HCT116 (cell line): ENCODE results near the gene AUTS2. TPM values are rescaled to one million over a fixed set of nuclear protein-coding genes. Genes with fewer than 3 reads are reported as not detected.

Experiments used
- ATAC-seq: fragments of 200-7000 bp; cut with Tn5 transposase; 2 replicates; pipeline ENCODE4 v1.9.1; 2020; ENCODE audit warnings: mild to moderate bottlenecking, moderate library complexity
- BruUV-seq: library from RNA; stranded (reverse); fragments of 400-500 nt; replicated peaks from 2 replicates; lab custom pipeline; 2021; lab: Mats Ljungman, UMichigan
- CTCF ChIA-PET: fragments of 300-600 bp; sonication (Branson Sonifier 250); formaldehyde crosslinking; loops from one replicate; lab custom pipeline; 2021; ENCODE audit warnings: antibody characterized with exemption; lab: Charles Lee
- POLR2A ChIA-PET: fragments of 300-600, 350-600 bp; sonication (Branson Sonifier 250); formaldehyde crosslinking; loops from one replicate; lab custom pipeline; 2021; ENCODE audit warnings: antibody characterized with exemption; lab: Charles Lee
- RAD21 ChIA-PET, 2 experiments: fragments of 300-600 bp; sonication (Branson Sonifier 250); formaldehyde crosslinking; loops; one replicate each; lab custom pipeline; 2023; ENCODE audit warnings: low total read pairs in 2 of 2; ENCODE audit not compliant: uncharacterized antibody in 2 of 2, unreplicated experiment in 2 of 2, low non-redundant PET in 1 of 2; lab: Charles Lee
- DNase-seq: peaks from one replicate; pipeline ENCODE4 v3.0.0-alpha.2; 2010; ENCODE audit warnings: low read depth, low spot score
- H2AFZ ChIP-seq: fragments of 200-600 bp; shearing (Covaris generic), sonication (generic); 2 replicates; pipeline ENCODE4 v1.6.1; 2017; ENCODE audit warnings: low read depth, mixed run types, mixed read lengths, antibody characterized with exemption, low read length; ENCODE audit not compliant: poor library complexity, severe bottlenecking
- H3K27ac ChIP-seq: 2 replicates; pipeline ENCODE4 v1.5.1; 2012; ENCODE audit warnings: low read depth, low read length
- H3K27me3 ChIP-seq: fragments of 200-600 bp; sonication (generic); 2 replicates; pipeline ENCODE4 v1.6.1; 2016; ENCODE audit warnings: mixed run types, low read length, mixed read lengths; ENCODE audit not compliant: insufficient read depth
- H3K36me3 ChIP-seq, 2 experiments: fragments of 200-500 bp in 1 of 2; fragments of 200-600 bp in 1 of 2; sonication (Bioruptor generic) in 1 of 2; sonication (generic) in 1 of 2; 2 replicates each; pipeline versions ENCODE4 v1.5.1 to v1.6.1; 2014 to 2016; ENCODE audit warnings: low read length in 2 of 2, inconsistent platforms in 1 of 2, mixed read lengths in 1 of 2, mixed run types in 1 of 2; ENCODE audit not compliant: insufficient read depth in 2 of 2, control insufficient read depth in 1 of 2
- H3K4me1 ChIP-seq, 2 experiments: fragments of 200-600 bp in 1 of 2; sonication (generic) in 1 of 2; 2 replicates each; pipeline versions ENCODE4 v1.5.1 to v1.6.1; 2012 to 2017; ENCODE audit warnings: low read length in 2 of 2, inconsistent platforms in 1 of 2, mild to moderate bottlenecking in 1 of 2, mixed read lengths in 1 of 2, mixed run types in 1 of 2, moderate library complexity in 1 of 2; ENCODE audit not compliant: insufficient read depth in 2 of 2, control insufficient read depth in 1 of 2
- H3K4me2 ChIP-seq: fragments of 200-600 bp; sonication (generic); 2 replicates; pipeline ENCODE4 v1.6.1; 2017; ENCODE audit warnings: mixed run types, low read length, mixed read lengths
- H3K4me3 ChIP-seq, 2 experiments: fragments of 200-600 bp in 1 of 2; sonication (generic) in 1 of 2; replicated peaks in 1 of 2; 2 replicates each; pipeline ENCODE4 v1.5.1; 2011 to 2016; ENCODE audit warnings: low read length in 2 of 2, control low read depth in 1 of 2, low read depth in 1 of 2, mild to moderate bottlenecking in 1 of 2, mixed read lengths in 1 of 2, mixed run types in 1 of 2
- H3K79me2 ChIP-seq: fragments of 200-600 bp; sonication (generic); 2 replicates; pipeline ENCODE4 v1.6.1; 2017; ENCODE audit warnings: mild to moderate bottlenecking, mixed run types, low read length, moderate library complexity, mixed read lengths; ENCODE audit not compliant: insufficient read depth
- H3K9ac ChIP-seq: fragments of 200-600 bp; sonication (generic); 2 replicates; pipeline ENCODE4 v1.6.1; 2016; ENCODE audit warnings: low read length, mixed read lengths
- H3K9me2 ChIP-seq: fragments of 200-600 bp; sonication (generic), shearing (Covaris generic); 2 replicates; pipeline ENCODE4 v1.6.1; 2017; ENCODE audit warnings: mixed run types, mild to moderate bottlenecking, moderate library complexity; ENCODE audit not compliant: insufficient read depth
- H3K9me3 ChIP-seq, 2 experiments: fragments of 200-500 bp in 1 of 2; fragments of 200-600 bp in 1 of 2; sonication (Bioruptor generic) in 1 of 2; sonication (generic) in 1 of 2; 2 replicates each; pipeline ENCODE4 v1.6.1; 2014 to 2017; ENCODE audit warnings: low read length in 2 of 2, mixed read lengths in 2 of 2, inconsistent platforms in 1 of 2, low read depth in 1 of 2, mild to moderate bottlenecking in 1 of 2, mixed run types in 1 of 2, moderate library complexity in 1 of 2; ENCODE audit not compliant: control insufficient read depth in 1 of 2, insufficient read depth in 1 of 2
- H4K20me1 ChIP-seq: fragments of 200-600 bp; sonication (generic), shearing (Covaris generic); 2 replicates; pipeline ENCODE4 v1.6.1; 2017; ENCODE audit warnings: mixed run types, mild to moderate bottlenecking, moderate library complexity; ENCODE audit not compliant: insufficient read depth
- ATF3 ChIP-seq: IDR thresholded peaks from 2 replicates; pipeline ENCODE4 v1.6.1; 2012
- CBX3 ChIP-seq: IDR thresholded peaks from 2 replicates; pipeline ENCODE4 v1.6.1; 2012; ENCODE audit warnings: low read depth
- CEBPB ChIP-seq: IDR thresholded peaks from 2 replicates; pipeline ENCODE4 v1.6.1; 2012; ENCODE audit warnings: low read depth
- EGR1 ChIP-seq: IDR thresholded peaks from 2 replicates; pipeline ENCODE4 v1.6.1; 2012; ENCODE audit warnings: low read depth
- EZH2 ChIP-seq: fragments of 200-600 bp; sonication (generic); IDR thresholded peaks from 2 replicates; pipeline ENCODE4 v1.6.1; 2017; ENCODE audit warnings: antibody characterized with exemption, mixed run types
- EZH2phosphoT487 ChIP-seq: fragments of 200-600 bp; IDR thresholded peaks from 2 replicates; pipeline ENCODE4 v1.6.1; 2018; ENCODE audit warnings: antibody characterized with exemption, borderline replicate concordance
- FOSL1 ChIP-seq: IDR thresholded peaks from 2 replicates; pipeline ENCODE4 v1.6.1; 2012; ENCODE audit warnings: low read depth
- POLR2A ChIP-seq: IDR thresholded peaks from 2 replicates; pipeline ENCODE4 v1.7.0; 2011; ENCODE audit warnings: borderline replicate concordance; ENCODE audit not compliant: insufficient read depth, insufficient read length; ENCODE audit errors: extremely low read depth
- SIN3A ChIP-seq: IDR thresholded peaks from 2 replicates; pipeline ENCODE4 v1.6.1; 2012; ENCODE audit warnings: low read depth
- SP1 ChIP-seq: IDR thresholded peaks from 2 replicates; pipeline ENCODE4 v1.6.1; 2012; ENCODE audit warnings: low read depth
- SRF ChIP-seq: IDR thresholded peaks from 2 replicates; pipeline ENCODE4 v1.6.1; 2012; ENCODE audit warnings: low read depth
- intact Hi-C: fragments of 100-400 bp; cut with micrococcal nuclease; formaldehyde crosslinking; loops from 2 replicates; pipeline ENCODE4 v1.10.0; 2022
- total RNA-seq: library from RNA; stranded (reverse); gene quantifications from one replicate; pipeline ENCODE4 v1.2.1, GENCODE V29; 2021; ENCODE audit not compliant: unreplicated experiment
- TF ChIP-seq, protein P1 (sequence below), 3 experiments: fragments of 200-600 bp in 1 of 3; sonication (generic) in 1 of 3; IDR thresholded peaks in 2 of 3; conservative IDR thresholded peaks in 1 of 3; 2 replicates each; pipeline ENCODE4 v1.5.1; 2012 to 2017; ENCODE audit warnings: low read depth in 2 of 3, low read length in 2 of 3, antibody characterized with exemption in 1 of 3, borderline replicate concordance in 1 of 3, control low read depth in 1 of 3, mild to moderate bottlenecking in 1 of 3, mixed read lengths in 1 of 3, mixed run types in 1 of 3, moderate library complexity in 1 of 3; ENCODE audit not compliant: insufficient read depth in 1 of 3
- TF ChIP-seq, protein P2 (sequence below): IDR thresholded peaks from 2 replicates; pipeline ENCODE4 v1.6.1; 2012

AUTS2 gene
- total RNA-seq, 1 experiment from 2014 or later = 0.93 TPM

GRCh38 chr7:70267381-70268120 is 669.3 kb downstream of the AUTS2 start (continued):
- TF ChIP-seq EZH2phosphoT487 (no peak), ATF3 (no peak), CEBPB (no peak), CBX3 (no peak), EGR1 (no peak), SRF (no peak), SIN3A (no peak), POLR2A (no peak)
- TF ChIP-seq, protein P1, sequence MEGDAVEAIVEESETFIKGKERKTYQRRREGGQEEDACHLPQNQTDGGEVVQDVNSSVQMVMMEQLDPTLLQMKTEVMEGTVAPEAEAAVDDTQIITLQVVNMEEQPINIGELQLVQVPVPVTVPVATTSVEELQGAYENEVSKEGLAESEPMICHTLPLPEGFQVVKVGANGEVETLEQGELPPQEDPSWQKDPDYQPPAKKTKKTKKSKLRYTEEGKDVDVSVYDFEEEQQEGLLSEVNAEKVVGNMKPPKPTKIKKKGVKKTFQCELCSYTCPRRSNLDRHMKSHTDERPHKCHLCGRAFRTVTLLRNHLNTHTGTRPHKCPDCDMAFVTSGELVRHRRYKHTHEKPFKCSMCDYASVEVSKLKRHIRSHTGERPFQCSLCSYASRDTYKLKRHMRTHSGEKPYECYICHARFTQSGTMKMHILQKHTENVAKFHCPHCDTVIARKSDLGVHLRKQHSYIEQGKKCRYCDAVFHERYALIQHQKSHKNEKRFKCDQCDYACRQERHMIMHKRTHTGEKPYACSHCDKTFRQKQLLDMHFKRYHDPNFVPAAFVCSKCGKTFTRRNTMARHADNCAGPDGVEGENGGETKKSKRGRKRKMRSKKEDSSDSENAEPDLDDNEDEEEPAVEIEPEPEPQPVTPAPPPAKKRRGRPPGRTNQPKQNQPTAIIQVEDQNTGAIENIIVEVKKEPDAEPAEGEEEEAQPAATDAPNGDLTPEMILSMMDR (IDR thresholded peaks at IDR 0.05 in 2 of 3, conservative IDR thresholded peaks at IDR 0.05 in 1 of 3; ENCODE audit: borderline replicate concordance in 1 of 3, insufficient read depth in 1 of 3, low read depth in 2 of 3, low read length in 2 of 3) = no peak
- TF ChIP-seq, protein P2, sequence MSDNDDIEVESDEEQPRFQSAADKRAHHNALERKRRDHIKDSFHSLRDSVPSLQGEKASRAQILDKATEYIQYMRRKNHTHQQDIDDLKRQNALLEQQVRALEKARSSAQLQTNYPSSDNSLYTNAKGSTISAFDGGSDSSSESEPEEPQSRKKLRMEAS = no peak

- Histone ChIP-seq H3K79me2 (no peaks in the 10 kb centered on the region), H3K9me2 (no peaks in the 10 kb centered on the region), H2AFZ (no peak overlapping the region), H4K20me1 (no peaks in the 10 kb centered on the region), H3K27ac (no peak overlapping the region), H3K27me3 (no peaks in the 10 kb centered on the region), H3K36me3 (no peaks in the 10 kb centered on the region), H3K9ac (no peak overlapping the region), H3K4me3 (no peak overlapping the region), H3K9me3 (peaks cover 4 to 5% of the 10 kb centered on the region in 2 experiments; a peak in 2 of 4 replicates), H3K4me1 (no peaks in the 10 kb centered on the region), H3K4me2 (no peak overlapping the region)
- TF ChIP-seq SP1 (no peak), EZH2 (no peak), FOSL1 (no peak)
- TF ChIP-seq, protein P1 (IDR thresholded peaks at IDR 0.05 in 2 of 3, conservative IDR thresholded peaks at IDR 0.05 in 1 of 3; ENCODE audit: borderline replicate concordance in 1 of 3, insufficient read depth in 1 of 3, low read depth in 2 of 3, low read length in 2 of 3) = no peak
- ChIA-PET POLR2A (no interaction called here), CTCF (no interaction called here), RAD21 (no interaction called here)
- intact Hi-C loops = no loop called here
- no TSS peak for BruUV-seq
- no peak for ATAC-seq
- DNase-seq = no peak
These were observed 669.9 kb downstream of the AUTS2 start for GRCh38 chr7:70268179-70268578.
